HL-60 (cell line): Measurements from ENCODE around the gene GRIA2.

Experiments used
- DNase-seq, 2 experiments: peaks; one replicate each; pipeline ENCODE4 v3.0.0-alpha.2; 2010 to 2020; ENCODE audit warnings: low read depth in 1 of 2, low spot score in 1 of 2
- H3K27ac ChIP-seq: fragments of 250-450 bp; sonication (Bioruptor Pico); replicated peaks from 2 replicates; pipeline ENCODE4 v1.5.1; 2020; ENCODE audit warnings: mild to moderate bottlenecking, moderate library complexity
- H3K27me3 ChIP-seq: fragments of 250-450 bp; sonication (Bioruptor Pico); 2 replicates; pipeline ENCODE4 v1.5.1; 2021; ENCODE audit warnings: mild to moderate bottlenecking, moderate library complexity; ENCODE audit not compliant: insufficient read depth, poor library complexity, severe bottlenecking
- H3K4me3 ChIP-seq: replicated peaks from 2 replicates; pipeline ENCODE4 v1.5.1; 2011; ENCODE audit warnings: mild to moderate bottlenecking, control low read depth, low read length; ENCODE audit not compliant: insufficient read depth
- GABPA ChIP-seq: IDR thresholded peaks from 2 replicates; pipeline ENCODE4 v1.6.1; 2012; ENCODE audit warnings: low read depth
- POLR2AphosphoS5 ChIP-seq: IDR thresholded peaks from 2 replicates; pipeline ENCODE4 v1.6.1; 2012; ENCODE audit warnings: low read depth
- REST ChIP-seq: IDR thresholded peaks from 2 replicates; pipeline ENCODE4 v1.6.1; 2012; ENCODE audit warnings: low read depth; ENCODE audit not compliant: insufficient replicate concordance
- SPI1 ChIP-seq: IDR thresholded peaks from 2 replicates; pipeline ENCODE4 v1.6.1; 2012; ENCODE audit warnings: low read depth, mild to moderate bottlenecking, borderline replicate concordance
- TF ChIP-seq, protein P1 (sequence below): IDR thresholded peaks from one replicate; pipeline ENCODE4 v1.5.1; 2011; ENCODE audit warnings: low read length, control low read depth, inconsistent platforms; ENCODE audit not compliant: insufficient read depth

The GRIA2 gene

DNA sequence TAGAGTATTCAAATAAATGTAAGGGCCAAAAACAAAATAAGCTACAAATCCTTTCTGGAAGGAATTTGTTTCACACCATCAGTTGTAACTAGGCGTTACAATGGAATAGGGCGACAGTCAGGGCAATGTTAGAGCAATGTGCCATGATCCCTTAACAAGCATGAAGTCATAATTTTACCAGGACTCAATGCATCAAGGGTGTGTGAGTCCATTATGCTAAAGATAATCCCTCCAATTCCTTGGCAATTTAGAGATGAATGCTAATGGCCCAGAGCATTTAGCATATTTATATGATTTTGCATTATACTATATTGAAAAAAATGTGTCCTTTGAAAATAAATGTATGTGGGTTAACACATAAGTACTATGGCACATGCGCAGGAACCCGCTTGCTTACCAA lies 73.1 kb downstream of the GRIA2 start:
- H3K4me3 ChIP-seq: no peak overlapping the region
- TF ChIP-seq SPI1 (no peak), POLR2AphosphoS5 (no peak), REST (no peak), GABPA (no peak)
- TF ChIP-seq, protein P1, sequence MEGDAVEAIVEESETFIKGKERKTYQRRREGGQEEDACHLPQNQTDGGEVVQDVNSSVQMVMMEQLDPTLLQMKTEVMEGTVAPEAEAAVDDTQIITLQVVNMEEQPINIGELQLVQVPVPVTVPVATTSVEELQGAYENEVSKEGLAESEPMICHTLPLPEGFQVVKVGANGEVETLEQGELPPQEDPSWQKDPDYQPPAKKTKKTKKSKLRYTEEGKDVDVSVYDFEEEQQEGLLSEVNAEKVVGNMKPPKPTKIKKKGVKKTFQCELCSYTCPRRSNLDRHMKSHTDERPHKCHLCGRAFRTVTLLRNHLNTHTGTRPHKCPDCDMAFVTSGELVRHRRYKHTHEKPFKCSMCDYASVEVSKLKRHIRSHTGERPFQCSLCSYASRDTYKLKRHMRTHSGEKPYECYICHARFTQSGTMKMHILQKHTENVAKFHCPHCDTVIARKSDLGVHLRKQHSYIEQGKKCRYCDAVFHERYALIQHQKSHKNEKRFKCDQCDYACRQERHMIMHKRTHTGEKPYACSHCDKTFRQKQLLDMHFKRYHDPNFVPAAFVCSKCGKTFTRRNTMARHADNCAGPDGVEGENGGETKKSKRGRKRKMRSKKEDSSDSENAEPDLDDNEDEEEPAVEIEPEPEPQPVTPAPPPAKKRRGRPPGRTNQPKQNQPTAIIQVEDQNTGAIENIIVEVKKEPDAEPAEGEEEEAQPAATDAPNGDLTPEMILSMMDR: no peak
- DNase-seq: no peak
- H3K27me3 ChIP-seq: no peaks in the 10 kb centered on the region
- H3K27ac ChIP-seq: no peak overlapping the region

- DNase-seq: no peak
- Histone ChIP-seq H3K4me3 (no peak overlapping the region), H3K27ac (no peak overlapping the region), H3K27me3 (no peaks in the 10 kb centered on the region)
- no peak for TF ChIP-seq POLR2AphosphoS5
- TF ChIP-seq REST: no peak
- TF ChIP-seq, protein P1: no peak
- no peak for TF ChIP-seq GABPA
- no peak for TF ChIP-seq SPI1
Observed at GRCh38 chr4:157294575-157294974, 74.0 kb downstream of the GRIA2 start.

DNA sequence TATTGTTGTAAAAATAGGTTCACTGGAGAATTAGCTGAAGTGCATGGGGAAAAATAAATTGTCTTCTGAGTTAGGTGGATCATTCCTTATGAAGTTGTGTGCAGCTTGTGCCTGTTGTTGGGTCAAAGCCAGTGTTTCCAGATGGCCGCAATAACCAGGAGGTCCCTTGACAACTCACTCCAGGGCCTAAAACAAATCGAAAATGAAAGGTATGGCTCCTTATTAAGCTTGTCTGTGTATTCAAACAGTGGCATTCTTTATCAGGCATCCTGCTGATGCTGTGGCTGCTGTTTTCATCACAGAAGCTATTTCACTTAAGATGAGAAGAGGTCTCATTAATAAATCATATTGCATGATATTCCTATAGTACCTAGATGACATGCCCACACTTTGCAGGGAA lies 80.2 kb downstream of the GRIA2 start:
- H3K4me3 ChIP-seq: no peak overlapping the region
- no peak overlapping the region for H3K27ac ChIP-seq
- TF ChIP-seq REST (no peak), POLR2AphosphoS5 (no peak), SPI1 (no peak), GABPA (no peak)
- TF ChIP-seq, protein P1: no peak
- H3K27me3 ChIP-seq: no peaks in the 10 kb centered on the region
- DNase-seq: no peak
